Epithelial cell of proximal tubule (primary cell): Measurements from ENCODE around the gene PUS1. TPM values are rescaled to one million over a fixed set of nuclear protein-coding genes. Genes with fewer than 3 reads are reported as not detected.
A peak's percentile ranks its signal among the peaks of the same experiment; 100 is the strongest.

Source experiments
- DNase-seq: peaks from one replicate; pipeline ENCODE4 v3.0.0-alpha.2; 2011; ENCODE audit warnings: low read depth
- H3K4me3 ChIP-seq: 2 replicates; pipeline ENCODE4 v1.5.1; 2011; ENCODE audit warnings: low read depth, mild to moderate bottlenecking, low read length
- total RNA-seq: library from RNA; depleted of rRNA; stranded (reverse); fragments of >200 nt; gene quantifications from 2 replicates; pipeline ENCODE4 v1.2.3, GENCODE V29; 2015
- TF ChIP-seq, protein P1 (sequence below): conservative IDR thresholded peaks from 2 replicates; pipeline ENCODE4 v1.5.1; 2012; ENCODE audit warnings: low read depth, mild to moderate bottlenecking, low read length

Gene PUS1
- total RNA-seq, 1 donor from 2014 or later = 17.1 TPM

GRCh38 chr12:131962069-131962468 is 33.0 kb downstream of the PUS1 start:
- no peak overlapping the region for H3K4me3 ChIP-seq
- TF ChIP-seq, protein P1, sequence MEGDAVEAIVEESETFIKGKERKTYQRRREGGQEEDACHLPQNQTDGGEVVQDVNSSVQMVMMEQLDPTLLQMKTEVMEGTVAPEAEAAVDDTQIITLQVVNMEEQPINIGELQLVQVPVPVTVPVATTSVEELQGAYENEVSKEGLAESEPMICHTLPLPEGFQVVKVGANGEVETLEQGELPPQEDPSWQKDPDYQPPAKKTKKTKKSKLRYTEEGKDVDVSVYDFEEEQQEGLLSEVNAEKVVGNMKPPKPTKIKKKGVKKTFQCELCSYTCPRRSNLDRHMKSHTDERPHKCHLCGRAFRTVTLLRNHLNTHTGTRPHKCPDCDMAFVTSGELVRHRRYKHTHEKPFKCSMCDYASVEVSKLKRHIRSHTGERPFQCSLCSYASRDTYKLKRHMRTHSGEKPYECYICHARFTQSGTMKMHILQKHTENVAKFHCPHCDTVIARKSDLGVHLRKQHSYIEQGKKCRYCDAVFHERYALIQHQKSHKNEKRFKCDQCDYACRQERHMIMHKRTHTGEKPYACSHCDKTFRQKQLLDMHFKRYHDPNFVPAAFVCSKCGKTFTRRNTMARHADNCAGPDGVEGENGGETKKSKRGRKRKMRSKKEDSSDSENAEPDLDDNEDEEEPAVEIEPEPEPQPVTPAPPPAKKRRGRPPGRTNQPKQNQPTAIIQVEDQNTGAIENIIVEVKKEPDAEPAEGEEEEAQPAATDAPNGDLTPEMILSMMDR = no peak
- no peak for DNase-seq

DNA sequence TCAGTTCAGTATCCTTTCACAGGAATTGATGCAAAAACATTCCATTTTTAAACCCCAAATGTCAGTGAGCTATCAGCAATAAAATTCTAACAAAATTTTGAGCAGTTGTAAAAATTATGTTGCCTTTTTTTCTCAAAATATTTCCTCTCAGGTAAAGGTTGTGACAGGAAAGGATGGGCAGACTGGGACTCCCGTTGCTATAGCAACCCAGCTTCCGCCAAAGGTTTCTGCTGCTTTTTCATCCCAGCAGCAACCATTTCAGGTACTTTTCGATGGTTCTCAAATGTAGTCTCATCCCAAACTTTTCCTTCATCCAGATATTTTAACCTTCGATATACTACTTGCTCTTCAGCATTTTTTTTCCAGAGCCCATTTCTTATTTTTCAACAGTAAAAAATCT is 34.3 kb downstream of the PUS1 start:
- no peak overlapping the region for H3K4me3 ChIP-seq
- TF ChIP-seq, protein P1 = no peak
- DNase-seq = no peak

GRCh38 chr12:131965073-131965472 is 36.0 kb downstream of the PUS1 start:
- no peak for DNase-seq
- TF ChIP-seq, protein P1 = no peak

GRCh38 chr12:131971226-131971625 is 42.1 kb downstream of the PUS1 start:
- TF ChIP-seq, protein P1 = no peak
- DNase-seq = no peak
- H3K4me3 ChIP-seq = no peak overlapping the region

More at GRCh38 chr12:131965073-131965472, 36.0 kb downstream of the PUS1 start:
- H3K4me3 ChIP-seq = no peak overlapping the region

- DNase-seq = no peak
- TF ChIP-seq, protein P1 = no peak
- H3K4me3 ChIP-seq = no peak overlapping the region
Measured at GRCh38 chr12:131975228-131975627, 46.2 kb downstream of the PUS1 start.

DNA sequence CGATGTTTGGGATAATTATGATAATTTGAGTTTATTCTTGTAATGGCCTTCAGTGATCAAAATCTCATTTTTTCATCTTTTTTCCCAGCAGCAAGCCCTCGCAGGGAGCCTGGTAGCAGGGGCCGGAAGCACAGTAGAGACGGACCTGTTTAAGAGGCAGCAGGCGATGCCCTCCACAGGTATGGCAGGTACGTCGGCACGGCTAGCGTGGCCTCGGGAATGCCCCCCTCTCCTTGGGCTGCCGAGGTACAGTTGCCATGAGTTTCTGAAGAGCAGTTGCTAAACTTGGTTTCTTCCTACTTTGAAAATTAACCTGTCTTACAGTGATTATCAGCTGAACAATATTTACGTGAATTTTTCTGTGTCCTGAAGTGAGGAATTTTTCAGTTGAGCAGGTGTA is 50.5 kb downstream of the PUS1 start:
- TF ChIP-seq, protein P1 = no peak
- H3K4me3 ChIP-seq = no peak overlapping the region
- DNase-seq = no peak

DNA sequence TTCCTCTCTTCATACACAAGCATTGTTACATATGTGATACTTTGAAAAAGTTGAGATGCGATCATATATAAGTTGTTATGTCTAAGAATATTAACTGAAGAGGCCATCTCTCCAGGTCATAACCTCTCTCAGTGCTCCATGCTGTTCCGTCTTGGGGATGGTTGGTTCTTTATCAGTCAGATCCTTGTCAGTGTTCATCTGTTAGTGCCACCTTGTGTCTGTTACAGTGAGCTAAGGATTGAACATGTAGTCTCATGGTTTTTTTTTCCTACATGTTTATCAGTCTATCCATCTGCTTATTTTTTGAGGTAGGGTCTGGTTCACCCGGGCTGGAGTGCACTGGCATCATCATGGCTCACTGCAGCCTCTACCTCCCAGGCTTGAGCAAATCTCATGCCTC is 51.2 kb downstream of the PUS1 start:
- DNase-seq = no peak
- H3K4me3 ChIP-seq = no peak overlapping the region
- TF ChIP-seq, protein P1 = peak; percentile 40
